Measurements from ENCODE around the gene GARNL3.

Gene GARNL3

DNA sequence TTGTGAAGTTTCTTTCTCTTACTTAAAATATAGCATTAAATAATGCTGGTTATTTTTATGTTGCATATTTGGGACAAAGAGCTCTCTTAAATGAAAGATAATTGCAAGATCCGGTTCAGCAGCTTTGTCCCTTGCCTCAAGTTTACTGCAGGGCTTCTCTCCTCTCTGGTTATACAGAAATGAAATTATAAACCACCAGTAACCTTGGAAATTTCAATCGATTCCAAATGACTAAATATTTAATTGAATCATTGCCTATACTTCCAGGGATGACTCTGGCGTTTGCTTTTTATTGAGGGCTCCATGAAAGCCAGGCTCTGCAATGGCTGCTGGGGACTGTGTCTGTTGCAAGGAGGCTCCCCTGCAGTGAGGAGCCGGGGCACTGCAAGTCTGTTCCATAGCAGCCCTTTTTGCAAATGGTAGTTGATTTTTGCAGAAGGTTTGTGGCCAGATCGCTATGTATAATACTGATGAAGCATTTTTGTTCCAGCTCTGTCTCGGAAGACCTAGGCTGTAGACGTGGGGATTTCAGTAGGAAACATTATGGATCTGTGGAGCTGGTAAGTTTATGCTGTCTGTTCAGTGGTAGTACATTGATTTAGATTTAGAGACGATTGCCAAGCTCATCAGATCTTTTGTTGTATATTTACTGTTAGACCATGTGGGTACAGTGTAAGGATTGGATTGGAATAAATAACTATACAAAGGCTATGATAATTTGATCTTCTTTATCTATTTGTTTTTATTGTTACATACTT is at the start of gene GARNL3:
Gene GARNL3 (plus strand): TSS at position 313 of the 758 bp plus-strand sequence. CDS start 104 bp downstream, at position 417.
- DNase-seq = peak; percentile 36

DNA sequence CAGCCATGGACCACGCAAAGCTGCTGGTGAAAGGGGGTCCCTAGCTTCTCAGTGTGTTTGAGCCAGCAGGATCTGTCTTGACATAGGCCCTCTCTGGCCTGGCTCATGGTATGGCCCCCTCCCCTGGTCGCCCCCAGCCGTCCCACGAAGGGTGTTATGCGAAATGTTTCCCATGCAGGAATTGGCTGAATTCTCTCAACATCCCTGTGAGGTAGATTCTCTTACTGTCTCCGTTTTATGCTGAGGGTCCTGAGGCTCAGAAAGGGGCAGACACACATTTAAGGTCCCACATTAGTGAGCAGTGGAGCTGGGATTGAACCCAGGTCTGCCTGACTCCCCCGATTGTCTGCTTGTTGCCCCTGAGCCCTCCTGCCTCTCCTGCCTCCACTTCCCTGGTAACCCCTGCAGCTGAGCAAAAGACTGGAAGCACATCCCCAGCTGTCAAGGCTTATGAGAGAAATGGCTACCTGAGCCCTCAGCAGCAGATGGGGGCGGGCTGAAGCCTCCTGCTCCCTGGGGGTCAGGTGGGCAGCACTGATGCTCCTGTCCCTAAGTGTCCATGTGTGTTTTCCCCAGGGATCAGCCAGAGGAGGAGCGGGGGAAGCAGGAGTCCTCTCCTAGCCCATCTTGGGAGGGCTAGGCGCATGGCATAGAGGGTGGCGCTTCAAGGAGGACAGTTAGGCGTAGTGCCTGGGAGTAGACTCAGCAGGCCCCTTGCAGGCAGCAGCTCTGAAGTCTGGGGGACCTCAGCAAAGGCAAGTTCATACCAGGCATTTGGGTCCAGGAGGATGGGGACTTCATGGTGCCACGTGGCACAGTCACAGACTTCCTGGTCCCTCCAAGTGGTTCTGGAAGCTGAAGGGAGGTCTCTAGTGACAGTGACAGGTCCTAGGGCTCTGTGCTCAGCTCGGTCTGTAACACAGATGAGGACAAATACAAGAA is 49.0 kb upstream of the GARNL3 start:
- DNase-seq = no peak

DNA sequence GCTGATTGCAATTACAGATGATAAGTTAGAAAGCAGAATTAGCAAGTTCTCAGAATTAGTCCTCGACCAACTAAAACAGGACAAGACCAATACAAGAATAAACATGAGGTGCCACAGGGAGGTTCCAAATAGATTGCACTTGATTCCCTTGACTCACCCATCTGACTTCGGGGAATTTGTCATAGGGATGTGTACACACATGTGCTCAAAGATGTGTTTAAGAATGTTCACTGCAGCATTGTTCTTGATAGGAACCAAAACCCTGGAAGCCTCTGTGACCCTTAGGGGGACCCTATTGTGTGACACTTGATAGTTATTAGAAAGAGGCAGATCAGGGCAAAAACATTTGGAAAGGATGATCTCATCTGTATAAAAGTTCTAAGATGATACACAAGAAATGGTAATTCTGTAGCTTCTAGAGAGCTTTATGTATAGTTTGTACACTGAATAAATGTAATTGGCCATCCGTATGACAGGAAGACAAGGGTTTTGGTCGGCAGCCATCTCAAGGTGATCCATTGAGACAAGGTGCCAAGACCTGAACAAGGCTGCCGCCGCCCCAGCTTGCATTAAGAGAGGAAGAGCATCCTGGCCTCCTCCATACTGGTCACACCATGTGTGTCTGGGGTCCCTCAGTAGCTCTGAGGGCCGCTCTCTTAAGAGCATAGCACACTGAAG is 48.2 kb upstream of the GARNL3 start:
- no peak for DNase-seq

- no peak for DNase-seq
Observed at GRCh38 chr9:127216888-127217217, 47.7 kb upstream of the GARNL3 start.

- no peak for DNase-seq
Observed at GRCh38 chr9:127218818-127219217, 45.8 kb upstream of the GARNL3 start.

- DNase-seq = no peak
Observed at GRCh38 chr9:127219520-127219919, 45.1 kb upstream of the GARNL3 start.

- no peak for DNase-seq
Observed at GRCh38 chr9:127221695-127222094, 42.9 kb upstream of the GARNL3 start.

DNA sequence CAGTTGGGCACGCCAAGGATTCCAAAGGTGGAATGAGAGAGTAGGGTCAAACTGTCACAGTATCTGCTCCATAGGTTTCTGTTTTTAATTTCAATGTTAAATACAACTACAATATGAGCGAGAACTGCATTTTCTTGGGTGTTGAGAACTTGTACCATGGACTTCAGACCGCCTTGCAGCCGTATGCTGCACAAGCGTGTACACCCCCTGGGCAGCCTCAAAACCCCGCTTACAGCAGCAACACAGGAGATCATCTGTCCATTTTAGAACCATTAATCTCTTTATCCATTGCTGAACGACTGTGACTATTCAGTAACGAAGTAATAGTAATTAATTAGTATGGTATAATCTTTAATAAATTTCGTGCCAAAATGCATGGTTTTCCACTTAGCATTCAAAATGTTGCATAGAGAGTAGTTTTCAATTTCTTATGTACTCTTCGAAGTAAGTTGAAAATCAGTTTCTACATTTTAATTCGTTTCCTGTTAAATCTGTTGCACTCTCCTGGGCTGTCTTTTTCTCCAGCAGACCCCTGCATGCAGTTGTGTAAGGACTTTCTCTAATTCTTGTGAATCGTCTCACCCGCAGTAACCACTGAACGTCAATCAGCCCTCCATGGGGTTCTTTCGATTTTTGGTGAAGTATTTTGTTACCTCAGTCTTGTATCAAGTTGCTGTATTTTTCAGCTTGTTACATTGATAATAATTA is 42.0 kb upstream of the GARNL3 start:
- DNase-seq = no peak

DNA sequence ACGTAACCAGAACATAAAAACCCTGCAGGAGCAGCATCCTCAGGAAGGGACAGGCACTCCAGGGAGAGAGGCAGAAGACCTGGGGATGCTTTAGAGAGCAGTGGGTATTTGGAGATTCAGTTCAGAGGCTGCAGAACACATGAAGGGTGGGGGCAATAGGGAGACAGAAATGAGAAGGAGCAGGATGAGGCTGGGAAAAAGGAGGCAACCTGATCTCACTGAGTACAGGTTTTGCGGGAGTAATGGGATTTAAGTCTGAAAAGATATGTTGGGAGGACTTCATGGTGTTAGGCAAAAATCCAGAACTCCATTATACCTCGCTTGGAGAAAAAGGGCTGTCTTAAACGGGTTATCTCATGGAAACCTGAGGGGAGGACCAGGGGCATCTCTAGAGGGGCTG is 41.3 kb upstream of the GARNL3 start:
- no peak for DNase-seq

GRCh38 chr9:127223810-127224177 is 40.8 kb upstream of the GARNL3 start:
- DNase-seq = no peak

- DNase-seq = peak; percentile 62
Observed at GRCh38 chr9:127224178-127224882, 40.2 kb upstream of the GARNL3 start.

GRCh38 chr9:127224883-127225739 is 39.5 kb upstream of the GARNL3 start:
- DNase-seq = peak; percentile 73

DNA sequence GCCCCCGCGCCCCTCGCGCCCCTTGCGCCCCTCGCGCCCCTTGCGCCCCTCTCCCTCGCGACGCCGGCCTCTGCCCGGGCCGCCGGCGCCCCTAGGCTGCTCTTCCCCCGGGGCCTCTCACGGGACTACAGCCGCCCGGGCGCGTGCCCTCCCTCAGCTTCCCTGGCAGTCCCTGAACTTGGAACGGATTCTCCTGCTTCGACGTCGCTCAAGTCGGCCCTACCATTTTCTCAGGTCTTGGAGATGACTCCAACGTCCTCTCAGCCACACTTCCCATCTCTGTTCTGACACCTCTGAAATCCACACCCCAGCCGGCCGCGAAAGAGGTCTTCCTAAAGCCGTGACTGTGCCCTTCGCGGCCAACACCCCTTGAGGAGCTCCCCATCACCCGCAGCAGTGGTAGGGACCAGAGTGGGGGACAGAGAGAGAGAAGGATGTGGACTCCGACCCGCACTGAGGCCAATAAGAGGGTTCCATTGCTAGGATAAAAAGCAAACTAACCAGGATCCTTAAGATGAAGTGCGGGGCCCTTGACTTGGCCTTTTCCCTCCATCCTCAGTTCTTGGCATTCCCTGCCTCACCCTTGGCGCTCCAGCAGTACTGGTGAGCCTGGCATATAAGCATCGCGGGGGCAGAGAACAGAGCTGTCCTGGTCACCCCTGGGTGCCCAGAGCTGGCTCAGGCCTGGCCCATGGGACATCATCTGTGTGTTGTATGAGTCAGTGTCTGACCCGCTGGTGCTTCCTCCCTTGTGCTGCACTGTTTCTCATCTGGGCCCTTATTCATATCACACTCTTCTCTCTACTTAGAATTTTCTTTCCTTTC is 38.6 kb upstream of the GARNL3 start:
- no peak for DNase-seq

DNA sequence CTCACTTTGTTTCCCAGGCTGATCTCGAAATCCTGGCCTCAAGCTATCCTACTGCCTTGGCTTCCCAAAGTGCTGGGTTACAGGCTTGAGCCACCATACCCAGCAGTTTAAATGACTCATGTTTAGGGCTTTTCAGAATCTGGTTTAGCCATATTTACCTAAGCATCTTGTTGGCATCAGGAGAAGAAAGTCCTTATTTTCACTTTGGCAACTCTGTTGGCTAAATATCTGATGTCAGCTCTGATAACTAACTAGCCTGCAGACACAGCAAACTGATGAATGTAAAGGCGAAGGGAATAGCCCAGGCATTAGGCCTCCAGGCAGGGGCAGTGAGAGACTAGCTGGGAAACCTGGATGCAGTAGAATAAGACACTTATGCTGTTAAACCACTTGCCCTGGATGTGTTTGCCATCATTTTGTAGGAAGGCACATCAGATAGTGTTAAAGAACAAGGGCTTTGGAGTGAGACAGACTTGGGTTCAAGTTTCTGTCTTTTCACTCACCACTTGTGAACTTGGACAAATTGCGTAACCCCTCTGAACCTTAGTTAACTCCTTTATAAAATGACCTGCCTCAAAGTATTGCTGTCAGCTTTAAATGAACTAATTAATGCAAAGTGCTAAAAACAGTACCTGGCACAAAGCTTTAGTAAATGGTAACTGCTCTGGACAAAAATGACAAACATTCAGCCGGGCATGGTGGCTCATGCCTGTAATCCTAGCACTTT is 34.7 kb upstream of the GARNL3 start:
- no peak for DNase-seq

- DNase-seq = no peak
Observed at GRCh38 chr9:127231666-127232065, 32.9 kb upstream of the GARNL3 start.

DNA sequence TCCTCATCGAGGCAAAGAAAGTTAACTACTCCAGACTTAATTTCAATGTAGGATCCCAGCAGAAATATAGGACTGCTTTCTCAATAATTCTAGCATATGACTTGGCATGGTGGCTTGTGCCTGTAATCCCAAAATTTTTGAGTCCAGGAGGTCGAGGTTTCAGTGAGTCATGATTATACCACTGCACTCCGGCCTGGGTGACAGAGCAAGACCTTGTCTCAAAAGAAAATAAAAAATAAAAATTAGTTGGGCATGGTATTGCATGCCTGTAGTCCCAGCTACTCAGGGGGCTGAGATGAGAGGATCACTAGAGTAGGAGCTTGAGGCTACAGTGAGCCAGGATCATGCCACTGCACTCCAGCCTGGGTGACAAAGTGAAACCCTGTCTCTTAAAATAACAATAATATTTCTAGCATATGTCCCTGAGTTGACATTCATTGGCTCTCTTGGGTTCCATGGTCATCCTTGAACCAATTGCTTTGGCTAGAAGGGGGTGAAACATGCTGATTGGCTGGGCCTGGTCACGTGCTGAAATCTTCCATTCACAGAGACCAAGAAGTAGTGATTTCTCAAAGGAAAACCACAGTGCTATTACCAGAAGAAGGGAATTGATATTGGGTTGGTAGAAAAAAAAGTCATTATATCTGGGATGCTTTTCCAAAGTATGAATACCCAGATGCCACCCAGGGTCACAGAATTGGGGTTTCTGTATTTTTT is 31.6 kb upstream of the GARNL3 start:
- DNase-seq = no peak

DNA sequence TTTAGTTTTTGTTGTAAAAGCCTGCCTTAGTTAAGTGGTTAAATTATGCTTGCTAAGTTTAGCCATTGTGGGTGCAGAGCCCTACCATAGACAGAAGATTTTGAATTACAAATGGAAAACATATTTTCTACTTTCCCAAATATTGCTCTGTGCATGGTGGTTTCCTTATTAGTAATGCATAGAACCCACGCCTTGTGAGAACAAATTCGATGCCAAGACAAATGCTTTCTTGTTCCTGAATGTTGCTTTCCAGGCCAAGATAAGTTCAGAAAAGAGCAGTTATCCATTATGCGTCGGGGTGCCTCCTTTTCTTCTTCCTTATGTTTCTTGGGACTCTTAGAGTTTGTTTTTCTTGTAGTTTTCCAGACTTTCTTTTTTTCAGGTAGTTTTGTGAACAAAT is 31.0 kb upstream of the GARNL3 start:
- DNase-seq = no peak

DNA sequence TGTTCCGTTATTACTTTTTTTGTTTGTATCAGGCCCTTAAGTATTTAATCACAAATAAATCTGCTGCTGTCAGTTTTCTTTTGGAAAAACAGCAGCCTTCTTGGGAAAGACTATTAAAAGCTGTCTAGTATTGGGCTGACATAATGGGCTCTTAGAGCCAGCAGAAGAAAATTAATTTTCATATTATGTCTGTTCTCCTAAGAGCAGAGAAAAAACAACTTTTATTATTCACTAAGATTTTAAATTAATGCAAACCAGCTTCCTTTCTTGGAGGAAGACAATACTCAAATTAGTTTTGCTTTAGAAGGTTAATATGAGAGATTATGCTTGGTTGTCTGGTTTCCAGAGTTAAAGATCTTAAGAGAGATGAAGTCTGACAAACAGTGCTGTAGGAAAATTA is 30.6 kb upstream of the GARNL3 start:
- no peak for DNase-seq

GRCh38 chr9:127237801-127238200 is 26.8 kb upstream of the GARNL3 start:
- DNase-seq = no peak

All from NCI-H1694 (cell line).